NT2/D1 (cell line): Measurements from ENCODE around the gene PICALM.

Source experiments
- DNase-seq: peaks from one replicate; pipeline ENCODE4 v3.0.0-alpha.2; 2011; ENCODE audit warnings: low read depth, low spot score
- H3K27me3 ChIP-seq: 2 replicates; pipeline ENCODE4 v1.6.0; 2011; ENCODE audit warnings: mild to moderate bottlenecking; ENCODE audit not compliant: insufficient read length, insufficient read depth
- H3K36me3 ChIP-seq: 2 replicates; pipeline ENCODE4 v1.6.1; 2011; ENCODE audit warnings: mild to moderate bottlenecking, low read length, mixed read lengths; ENCODE audit not compliant: insufficient read depth, insufficient read length
- H3K4me1 ChIP-seq: 2 replicates; pipeline ENCODE4 v1.5.1; 2011; ENCODE audit not compliant: insufficient read depth, insufficient read length
- H3K4me3 ChIP-seq: 2 replicates; pipeline ENCODE4 v1.5.1; 2011; ENCODE audit warnings: low read depth; ENCODE audit not compliant: insufficient read length
- H3K9ac ChIP-seq: 2 replicates; pipeline ENCODE4 v1.6.0; 2011; ENCODE audit warnings: low read depth; ENCODE audit not compliant: insufficient read length
- H3K9me3 ChIP-seq: 2 replicates; pipeline ENCODE4 v1.5.1; 2011; ENCODE audit warnings: mild to moderate bottlenecking, low read length; ENCODE audit not compliant: insufficient read depth
- SUZ12 ChIP-seq: IDR thresholded peaks from 2 replicates; pipeline ENCODE4 v1.6.1; 2011; ENCODE audit not compliant: insufficient read length, insufficient read depth; ENCODE audit errors: extremely low read depth
- YY1 ChIP-seq: IDR thresholded peaks from 2 replicates; pipeline ENCODE4 v1.6.1; 2011; ENCODE audit not compliant: insufficient read length, insufficient read depth
- ZNF274 ChIP-seq: IDR thresholded peaks from 2 replicates; pipeline ENCODE4 v1.6.1; 2011; ENCODE audit warnings: mild to moderate bottlenecking, low read depth, low read length

The PICALM gene

DNA sequence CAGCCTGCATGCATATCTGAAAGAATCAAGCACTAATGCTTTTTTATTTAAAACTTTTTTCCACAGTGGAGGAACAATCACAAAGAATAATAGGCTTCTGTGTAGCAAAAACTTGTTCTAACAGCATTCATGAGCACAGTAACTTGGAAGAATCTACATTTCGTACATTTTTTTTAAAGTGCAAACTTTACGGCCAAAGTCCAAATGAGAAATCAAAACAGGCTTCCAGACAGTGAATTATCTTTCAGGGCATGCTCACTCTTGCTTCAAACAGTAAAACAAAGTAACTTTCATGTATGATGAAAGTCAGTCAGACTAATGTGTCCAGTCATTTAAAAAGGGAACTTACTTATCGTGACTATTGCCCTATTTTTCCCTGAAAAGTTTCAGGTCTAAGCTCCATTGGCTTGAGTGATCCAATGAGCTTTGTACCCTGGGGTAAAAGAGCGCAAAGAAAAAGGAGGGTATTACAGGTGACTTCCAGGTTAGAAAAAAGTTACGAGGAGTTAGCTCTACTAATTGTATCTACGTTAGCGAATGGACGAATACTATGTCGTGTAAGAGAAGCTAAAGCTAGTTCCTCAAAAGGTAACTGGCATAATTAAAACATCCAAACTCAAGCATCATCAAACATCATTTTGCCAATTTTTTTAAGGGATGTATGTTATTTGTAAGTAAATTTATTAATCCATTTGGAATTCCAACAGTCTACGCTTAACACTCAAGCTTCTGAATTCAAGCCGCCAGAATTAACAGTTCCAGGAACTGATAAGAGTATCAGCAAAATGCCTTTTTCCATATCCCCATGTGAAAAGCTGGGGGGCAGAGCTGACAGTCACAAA is 1.7 kb downstream of the PICALM start:
- Histone ChIP-seq H3K4me1 (no peaks in the 10 kb centered on the region), H3K9ac (peak overlapping the region; percentile 82), H3K4me3 (peak overlapping the region; percentile 84), H3K36me3 (no peaks in the 10 kb centered on the region), H3K9me3 (no peaks in the 10 kb centered on the region), H3K27me3 (no peaks in the 10 kb centered on the region)
- TF ChIP-seq YY1 (no peak), ZNF274 (no peak), SUZ12 (no peak)
- DNase-seq: no peak

DNA sequence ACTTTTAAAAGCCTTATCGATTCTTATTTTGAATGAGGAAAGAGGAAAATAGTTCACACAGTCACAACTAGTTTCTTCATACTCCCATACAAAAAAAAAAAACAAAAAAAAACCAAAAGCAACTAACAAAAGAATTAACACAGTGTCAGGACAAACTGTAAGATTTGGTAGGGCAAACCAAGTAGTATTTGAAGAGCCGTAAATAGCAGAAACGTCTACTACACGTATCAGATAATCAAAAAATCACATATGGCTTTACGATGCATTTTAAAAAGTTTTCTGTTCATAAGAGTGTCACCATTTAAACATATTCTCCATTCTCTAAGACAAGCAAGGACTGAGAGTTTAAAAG is 2.3 kb downstream of the PICALM start:
- Histone ChIP-seq H3K27me3 (no peaks in the 10 kb centered on the region), H3K9me3 (no peaks in the 10 kb centered on the region), H3K36me3 (no peaks in the 10 kb centered on the region), H3K9ac (peak overlapping the region; percentile 82), H3K4me3 (peak overlapping the region; percentile 84), H3K4me1 (no peaks in the 10 kb centered on the region)
- TF ChIP-seq ZNF274 (no peak), YY1 (no peak), SUZ12 (no peak)
- DNase-seq: no peak

DNA sequence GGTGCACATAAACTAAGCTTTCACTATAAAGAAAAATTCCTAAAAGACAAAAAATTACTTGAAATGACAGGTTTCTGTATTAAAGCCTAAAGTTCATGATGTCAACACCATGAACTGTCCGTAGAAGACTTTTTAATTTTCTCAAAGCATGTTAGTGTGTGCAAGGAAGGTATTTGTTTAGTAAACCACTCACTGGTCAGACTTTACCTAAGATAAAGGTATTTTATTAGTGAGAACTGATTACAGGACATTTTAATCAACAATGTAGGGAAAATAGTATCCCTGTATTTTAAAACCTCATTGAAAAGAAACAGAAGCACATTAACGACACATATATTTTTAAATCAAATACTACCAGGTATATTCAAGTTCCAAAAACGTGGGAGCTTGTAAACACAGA is 2.9 kb downstream of the PICALM start:
- no peak for DNase-seq
- H3K9ac ChIP-seq: no peak overlapping the region
- H3K4me1 ChIP-seq: no peaks in the 10 kb centered on the region
- TF ChIP-seq YY1 (no peak), SUZ12 (no peak), ZNF274 (no peak)
- no peaks in the 10 kb centered on the region for H3K36me3 ChIP-seq
- H3K9me3 ChIP-seq: no peaks in the 10 kb centered on the region
- H3K27me3 ChIP-seq: no peaks in the 10 kb centered on the region
- peak overlapping the region; percentile 6 for H3K4me3 ChIP-seq

DNA sequence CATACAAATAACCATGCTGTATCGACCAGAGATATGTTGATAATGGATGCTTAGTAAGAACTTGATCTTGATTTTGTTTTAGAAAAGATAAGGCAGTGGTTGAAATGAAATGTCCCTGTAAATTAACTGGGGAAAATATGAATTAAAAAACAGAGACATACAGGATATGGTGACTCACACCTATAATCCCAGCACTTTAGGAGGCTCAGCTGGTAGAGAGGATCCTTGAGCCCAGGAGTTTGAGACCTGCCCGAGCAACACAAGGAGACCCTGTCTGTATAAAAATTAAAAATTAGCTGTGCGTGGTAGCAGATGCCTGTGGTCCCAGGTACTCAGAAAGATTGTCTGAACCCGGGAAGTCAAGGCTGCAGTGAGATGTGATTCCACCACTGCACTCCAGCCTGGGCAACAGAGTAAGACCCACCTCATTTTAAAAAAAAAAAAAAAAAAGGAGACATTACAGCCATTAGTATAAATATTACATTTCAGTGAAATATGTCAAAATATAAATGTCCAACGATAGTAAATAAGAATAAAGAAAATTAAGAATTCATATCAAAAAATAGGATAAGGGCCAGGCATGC is 4.6 kb downstream of the PICALM start:
- H3K36me3 ChIP-seq: no peaks in the 10 kb centered on the region
- H3K27me3 ChIP-seq: no peaks in the 10 kb centered on the region
- no peak for DNase-seq
- no peaks in the 10 kb centered on the region for H3K4me1 ChIP-seq
- no peak for TF ChIP-seq ZNF274
- no peak for TF ChIP-seq SUZ12
- TF ChIP-seq YY1: no peak
- no peak overlapping the region for H3K4me3 ChIP-seq
- no peaks in the 10 kb centered on the region for H3K9me3 ChIP-seq
- no peak overlapping the region for H3K9ac ChIP-seq

DNA sequence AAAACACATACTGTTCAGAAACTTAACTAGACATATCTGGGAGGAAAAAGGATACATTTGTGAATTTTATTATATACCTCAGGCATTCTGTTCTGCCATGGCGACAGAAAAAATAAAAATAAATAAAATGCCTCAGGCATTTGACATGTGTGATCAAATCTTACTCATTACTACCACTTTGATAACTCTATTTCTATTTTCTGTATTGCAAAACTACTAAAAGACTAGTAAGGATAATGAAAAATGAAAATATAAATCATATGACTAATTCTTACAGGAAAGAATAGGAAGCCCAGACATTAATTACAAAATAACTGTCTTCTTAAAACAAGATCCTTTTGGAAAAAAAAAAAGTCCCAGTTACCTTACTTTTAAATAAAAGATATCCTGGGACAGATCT is 5.3 kb downstream of the PICALM start:
- Histone ChIP-seq H3K4me1 (no peaks in the 10 kb centered on the region), H3K36me3 (no peaks in the 10 kb centered on the region), H3K27me3 (no peaks in the 10 kb centered on the region), H3K9me3 (no peaks in the 10 kb centered on the region), H3K4me3 (no peak overlapping the region), H3K9ac (no peak overlapping the region)
- TF ChIP-seq ZNF274: no peak
- TF ChIP-seq SUZ12: no peak
- no peak for TF ChIP-seq YY1
- no peak for DNase-seq

DNA sequence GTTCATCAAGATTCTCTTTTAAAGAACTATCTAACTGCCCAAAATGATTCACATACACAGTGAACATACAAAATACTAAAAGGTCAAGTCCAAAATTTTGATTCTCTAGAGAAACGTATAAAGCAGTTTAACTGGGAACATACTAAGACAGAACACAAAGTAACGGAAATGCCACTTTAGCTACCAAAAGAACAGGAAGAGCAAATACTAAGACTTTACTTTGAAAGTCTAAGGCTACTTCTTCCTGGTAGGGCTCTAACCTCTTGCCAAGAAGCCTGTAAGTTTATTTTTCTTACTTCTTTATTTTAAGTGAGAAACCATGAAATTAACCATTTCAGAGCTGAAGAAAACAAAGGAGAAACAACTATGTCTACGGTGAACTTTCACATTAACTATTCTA is 6.2 kb downstream of the PICALM start:
- TF ChIP-seq YY1: no peak
- TF ChIP-seq SUZ12: no peak
- TF ChIP-seq ZNF274: no peak
- DNase-seq: no peak
- Histone ChIP-seq H3K4me1 (no peaks in the 10 kb centered on the region), H3K9ac (no peak overlapping the region), H3K36me3 (no peaks in the 10 kb centered on the region), H3K9me3 (no peaks in the 10 kb centered on the region), H3K27me3 (no peaks in the 10 kb centered on the region), H3K4me3 (no peak overlapping the region)

DNA sequence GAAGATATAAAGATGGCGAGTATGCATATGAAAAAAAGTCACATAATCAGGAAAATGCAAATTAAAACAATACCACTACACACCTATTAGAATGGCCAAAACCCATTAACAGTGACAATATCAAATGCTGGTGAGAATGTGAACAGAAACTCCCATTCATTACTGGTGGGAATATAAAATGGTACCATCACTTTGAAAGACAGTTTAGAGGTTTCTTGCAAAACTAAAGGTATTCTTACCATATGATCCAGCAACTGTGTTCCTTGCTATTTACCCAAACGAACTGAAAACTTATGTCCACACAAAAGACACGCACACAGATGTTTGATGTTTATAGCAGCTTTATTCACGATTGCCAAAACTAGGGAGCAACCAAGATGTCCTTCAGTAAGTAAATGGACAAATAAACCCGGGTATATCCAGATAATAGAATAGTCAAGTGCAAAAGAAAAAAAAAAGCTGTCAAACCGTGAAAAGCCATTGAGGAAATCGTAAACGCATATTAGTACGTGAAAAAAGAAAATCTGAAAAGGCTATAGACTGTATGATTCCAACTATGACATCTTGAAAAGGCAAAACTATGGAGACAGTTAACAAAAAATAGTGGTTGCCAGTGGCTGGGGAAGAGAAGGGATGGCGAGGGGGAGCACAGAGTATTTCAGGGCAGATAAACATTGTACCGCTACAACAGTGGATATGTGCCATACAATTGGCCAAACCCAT is 7.2 kb downstream of the PICALM start:
- H3K36me3 ChIP-seq: no peaks in the 10 kb centered on the region
- H3K4me1 ChIP-seq: no peaks in the 10 kb centered on the region
- no peaks in the 10 kb centered on the region for H3K9me3 ChIP-seq
- H3K4me3 ChIP-seq: no peak overlapping the region
- TF ChIP-seq SUZ12 (no peak), ZNF274 (no peak), YY1 (no peak)
- no peak overlapping the region for H3K9ac ChIP-seq
- no peak for DNase-seq
- no peaks in the 10 kb centered on the region for H3K27me3 ChIP-seq
